DND-41 (cell line): ENCODE results near the gene MAP3K12.
A peak's percentile ranks its signal among the peaks of the same experiment; 100 is the strongest.

Experiments
- ATAC-seq: fragments of 200-7000 bp; cut with Tn5 transposase; 3 replicates; pipeline ENCODE4 v1.9.1; 2021; ENCODE audit warnings: low read depth; ENCODE audit not compliant: insufficient read depth
- DNase-seq: peaks from one replicate; pipeline ENCODE4 v3.0.0-alpha.2; 2020
- H2AFZ ChIP-seq: 2 replicates; pipeline ENCODE4 v1.6.0; 2012; ENCODE audit warnings: low read depth, low read length
- H3K27ac ChIP-seq: 2 replicates; pipeline ENCODE4 v1.5.1; 2012; ENCODE audit warnings: low read length, inconsistent platforms
- H3K27me3 ChIP-seq: fragments of 200-600 bp; sonication (generic); 2 replicates; pipeline ENCODE4 v1.6.0; 2012; ENCODE audit warnings: low read length, mild to moderate bottlenecking, inconsistent platforms; ENCODE audit not compliant: insufficient read depth, poor library complexity
- H3K36me3 ChIP-seq: 2 replicates; pipeline ENCODE4 v1.5.1; 2012; ENCODE audit warnings: low read length, inconsistent platforms; ENCODE audit not compliant: insufficient read depth
- H3K4me1 ChIP-seq: 2 replicates; pipeline ENCODE4 v1.5.1; 2012; ENCODE audit warnings: mild to moderate bottlenecking, low read length; ENCODE audit not compliant: insufficient read depth
- H3K4me2 ChIP-seq: 2 replicates; pipeline ENCODE4 v1.6.0; 2012; ENCODE audit warnings: mild to moderate bottlenecking, moderate library complexity, low read length, inconsistent platforms; ENCODE audit not compliant: insufficient read depth
- H3K4me3 ChIP-seq, 2 experiments: fragments of 200-600 bp in 1 of 2; shearing (Covaris generic) in 1 of 2; 2 replicates each; pipeline ENCODE4 v1.5.1; 2012 to 2016; ENCODE audit warnings: inconsistent platforms in 2 of 2, low read length in 2 of 2, mild to moderate bottlenecking in 2 of 2, low read depth in 1 of 2, moderate library complexity in 1 of 2
- H3K79me2 ChIP-seq: 2 replicates; pipeline ENCODE4 v1.6.0; 2012; ENCODE audit warnings: low read length, inconsistent platforms; ENCODE audit not compliant: insufficient read depth
- H3K9ac ChIP-seq: 2 replicates; pipeline ENCODE4 v1.6.0; 2012; ENCODE audit warnings: low read depth, mild to moderate bottlenecking, inconsistent platforms, low read length, moderate library complexity
- H3K9me3 ChIP-seq: 2 replicates; pipeline ENCODE4 v1.5.1; 2012; ENCODE audit warnings: low read length, moderate library complexity, mild to moderate bottlenecking, inconsistent platforms; ENCODE audit not compliant: insufficient read depth, severe bottlenecking
- H4K20me1 ChIP-seq: 2 replicates; pipeline ENCODE4 v1.6.0; 2012; ENCODE audit warnings: low read length; ENCODE audit not compliant: insufficient read depth
- CTCF ChIP-seq: IDR thresholded peaks from 2 replicates; pipeline ENCODE4 v1.5.1; 2012; ENCODE audit warnings: borderline replicate concordance, low read length, moderate library complexity, mild to moderate bottlenecking; ENCODE audit not compliant: poor library complexity, severe bottlenecking; ENCODE audit errors: extremely low read depth
- EZH2 ChIP-seq: IDR thresholded peaks from 3 replicates; pipeline ENCODE4 v1.6.1; 2012; ENCODE audit warnings: borderline replicate concordance, low read depth, mild to moderate bottlenecking, moderate library complexity, low read length, inconsistent platforms; ENCODE audit not compliant: severe bottlenecking

Gene MAP3K12

DNA sequence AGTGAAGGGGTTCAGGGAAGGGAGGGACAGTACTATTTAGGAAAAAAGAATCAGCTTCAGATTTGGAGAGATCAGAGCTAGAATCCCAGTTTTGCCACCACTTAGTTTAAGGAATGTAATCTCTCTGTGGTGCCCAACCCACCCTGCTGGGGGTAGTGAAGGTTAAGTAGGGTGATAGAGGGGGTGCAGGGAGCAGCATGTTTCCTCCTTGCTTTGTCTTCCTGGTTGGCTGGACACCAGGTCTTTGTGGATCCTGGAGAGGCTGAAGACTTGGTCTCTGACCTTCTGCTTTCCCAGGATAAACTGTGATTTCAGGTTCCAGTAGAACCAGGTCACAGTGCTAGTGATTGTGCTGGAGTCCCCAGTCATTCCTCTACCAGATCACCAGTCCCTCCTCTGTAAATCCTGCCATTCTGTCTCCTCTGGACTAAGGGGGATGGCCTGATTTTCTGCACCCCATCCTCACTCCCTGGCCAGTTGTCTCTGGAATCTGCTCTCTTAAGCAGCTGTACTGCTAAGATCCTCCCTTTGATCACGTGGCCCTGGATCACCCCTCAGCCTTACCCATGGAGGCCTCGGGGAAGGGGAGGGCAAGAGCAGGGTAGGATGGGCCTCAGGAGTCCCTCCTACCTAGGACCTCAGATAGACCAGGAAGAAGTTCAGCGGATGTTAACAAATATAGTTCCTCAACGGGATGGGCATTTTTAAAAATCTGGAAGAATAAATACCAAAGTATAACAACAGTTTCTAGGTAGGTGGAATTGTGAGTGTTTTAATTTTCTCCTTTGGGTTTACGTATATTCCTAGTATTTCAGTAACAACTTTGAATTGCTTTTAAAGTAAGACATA, 3.1 kb downstream of the MAP3K12 start:
- no peak overlapping the region for H2AFZ ChIP-seq
- DNase-seq, result no peak
- no peak for TF ChIP-seq EZH2
- no peak for TF ChIP-seq CTCF
- ATAC-seq, result no peak
- H3K4me2 ChIP-seq, result no peak overlapping the region
- no peak overlapping the region for H3K4me3 ChIP-seq
- H3K9me3 ChIP-seq, result no peaks in the 10 kb centered on the region
- H3K79me2 ChIP-seq, result no peaks in the 10 kb centered on the region; the same call in none of the 2 replicates
- no peak overlapping the region for H3K9ac ChIP-seq
- no peaks in the 10 kb centered on the region for H3K36me3 ChIP-seq
- H3K27ac ChIP-seq, result no peak overlapping the region
- H4K20me1 ChIP-seq, result no peaks in the 10 kb centered on the region
- H3K4me1 ChIP-seq, result peaks cover 50% of the 10 kb centered on the region
- H3K27me3 ChIP-seq, result no peaks in the 10 kb centered on the region

- no peak for ATAC-seq
- H3K4me1 ChIP-seq, result peaks cover 36% of the 10 kb centered on the region
Measured at GRCh38 chr12:53493610-53494391, 5.5 kb downstream of the MAP3K12 start.

GRCh38 chr12:53492830-53493609, 6.2 kb downstream of the MAP3K12 start:
- H3K4me1 ChIP-seq, result peaks cover 28% of the 10 kb centered on the region
- H3K27me3 ChIP-seq, result no peaks in the 10 kb centered on the region
- no peaks in the 10 kb centered on the region for H3K79me2 ChIP-seq
- ATAC-seq (peak; percentile 85), DNase-seq (peak; percentile 76)
- H3K4me3 ChIP-seq, result peak overlapping the region; percentile 8 to 66; a peak in 3 of 4 replicates
- no peaks in the 10 kb centered on the region for H3K9me3 ChIP-seq
- H3K36me3 ChIP-seq, result peaks cover 2% of the 10 kb centered on the region; the same call in 1 of the 2 replicates
- H3K9ac ChIP-seq, result peak overlapping the region; percentile 51
- TF ChIP-seq EZH2 (no peak), CTCF (no peak)
- peak overlapping the region; percentile 81 for H2AFZ ChIP-seq
- peak overlapping the region; percentile 93 for H3K4me2 ChIP-seq
- H4K20me1 ChIP-seq, result 0 out of 2 replicates have a peak, but pooled peaks cover 1% of the 10 kb centered on the region
- peak overlapping the region; percentile 38 for H3K27ac ChIP-seq

More at GRCh38 chr12:53493610-53494391, 5.5 kb downstream of the MAP3K12 start:
- H3K27ac ChIP-seq, result peak overlapping the region; percentile 38; the same call in 1 of the 2 replicates
- peak overlapping the region; percentile 81 for H2AFZ ChIP-seq
- peak overlapping the region in 1 of 2 experiments; percentile 66; a peak in 2 of 4 replicates for H3K4me3 ChIP-seq
- peak overlapping the region; percentile 51 for H3K9ac ChIP-seq
- no peaks in the 10 kb centered on the region for H3K27me3 ChIP-seq
- no peaks in the 10 kb centered on the region for H4K20me1 ChIP-seq
- TF ChIP-seq CTCF (no peak), EZH2 (no peak)
- H3K4me2 ChIP-seq, result peak overlapping the region; percentile 93
- no peaks in the 10 kb centered on the region for H3K9me3 ChIP-seq
- no peaks in the 10 kb centered on the region for H3K36me3 ChIP-seq
- DNase-seq, result no peak
- no peaks in the 10 kb centered on the region; the same call in 1 of the 2 replicates for H3K79me2 ChIP-seq
